Measurements from ENCODE around the gene SLC25A51.

The SLC25A51 gene

DNA sequence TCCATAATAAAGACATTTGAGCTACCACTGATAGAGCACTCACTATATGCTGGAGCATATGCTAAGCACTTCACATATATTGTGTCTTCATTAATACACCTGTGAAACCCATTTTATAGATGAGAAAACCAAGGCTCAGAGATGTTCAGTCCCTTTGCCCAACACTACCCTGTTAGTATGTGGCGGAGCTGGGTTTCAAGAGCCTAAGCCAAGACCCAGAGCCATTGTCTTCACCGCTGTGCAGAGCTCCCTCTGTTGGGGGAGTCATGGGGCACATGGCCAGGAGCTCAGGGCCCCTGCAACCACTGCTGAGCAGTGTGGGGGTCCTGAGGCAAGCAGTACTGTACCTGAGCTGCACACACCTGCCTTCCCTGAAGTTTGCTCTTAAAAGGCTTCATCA, 37.3 kb upstream of the SLC25A51 start (continued):
- TF ChIP-seq, protein P1, sequence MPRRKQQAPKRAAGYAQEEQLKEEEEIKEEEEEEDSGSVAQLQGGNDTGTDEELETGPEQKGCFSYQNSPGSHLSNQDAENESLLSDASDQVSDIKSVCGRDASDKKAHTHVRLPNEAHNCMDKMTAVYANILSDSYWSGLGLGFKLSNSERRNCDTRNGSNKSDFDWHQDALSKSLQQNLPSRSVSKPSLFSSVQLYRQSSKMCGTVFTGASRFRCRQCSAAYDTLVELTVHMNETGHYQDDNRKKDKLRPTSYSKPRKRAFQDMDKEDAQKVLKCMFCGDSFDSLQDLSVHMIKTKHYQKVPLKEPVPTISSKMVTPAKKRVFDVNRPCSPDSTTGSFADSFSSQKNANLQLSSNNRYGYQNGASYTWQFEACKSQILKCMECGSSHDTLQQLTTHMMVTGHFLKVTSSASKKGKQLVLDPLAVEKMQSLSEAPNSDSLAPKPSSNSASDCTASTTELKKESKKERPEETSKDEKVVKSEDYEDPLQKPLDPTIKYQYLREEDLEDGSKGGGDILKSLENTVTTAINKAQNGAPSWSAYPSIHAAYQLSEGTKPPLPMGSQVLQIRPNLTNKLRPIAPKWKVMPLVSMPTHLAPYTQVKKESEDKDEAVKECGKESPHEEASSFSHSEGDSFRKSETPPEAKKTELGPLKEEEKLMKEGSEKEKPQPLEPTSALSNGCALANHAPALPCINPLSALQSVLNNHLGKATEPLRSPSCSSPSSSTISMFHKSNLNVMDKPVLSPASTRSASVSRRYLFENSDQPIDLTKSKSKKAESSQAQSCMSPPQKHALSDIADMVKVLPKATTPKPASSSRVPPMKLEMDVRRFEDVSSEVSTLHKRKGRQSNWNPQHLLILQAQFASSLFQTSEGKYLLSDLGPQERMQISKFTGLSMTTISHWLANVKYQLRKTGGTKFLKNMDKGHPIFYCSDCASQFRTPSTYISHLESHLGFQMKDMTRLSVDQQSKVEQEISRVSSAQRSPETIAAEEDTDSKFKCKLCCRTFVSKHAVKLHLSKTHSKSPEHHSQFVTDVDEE (CRISPR knock-in tag; IDR thresholded peaks at IDR 0.05) = no peak
- TF ChIP-seq ZC3H10 (CRISPR knock-in tag; IDR thresholded peaks at IDR 0.05) (no peak), ESRRG (CRISPR knock-in tag; IDR thresholded peaks at IDR 0.05) (no peak), TCF4 (CRISPR knock-in tag; IDR thresholded peaks at IDR 0.05; ENCODE audit: borderline replicate concordance) (no peak), ARNTL (CRISPR knock-in tag; IDR thresholded peaks at IDR 0.05; ENCODE audit: borderline replicate concordance, low read depth) (no peak), ZFP3 (CRISPR knock-in tag; IDR thresholded peaks at IDR 0.05) (no peak), TOX (CRISPR knock-in tag; IDR thresholded peaks at IDR 0.05; ENCODE audit: borderline replicate concordance) (no peak)

DNA sequence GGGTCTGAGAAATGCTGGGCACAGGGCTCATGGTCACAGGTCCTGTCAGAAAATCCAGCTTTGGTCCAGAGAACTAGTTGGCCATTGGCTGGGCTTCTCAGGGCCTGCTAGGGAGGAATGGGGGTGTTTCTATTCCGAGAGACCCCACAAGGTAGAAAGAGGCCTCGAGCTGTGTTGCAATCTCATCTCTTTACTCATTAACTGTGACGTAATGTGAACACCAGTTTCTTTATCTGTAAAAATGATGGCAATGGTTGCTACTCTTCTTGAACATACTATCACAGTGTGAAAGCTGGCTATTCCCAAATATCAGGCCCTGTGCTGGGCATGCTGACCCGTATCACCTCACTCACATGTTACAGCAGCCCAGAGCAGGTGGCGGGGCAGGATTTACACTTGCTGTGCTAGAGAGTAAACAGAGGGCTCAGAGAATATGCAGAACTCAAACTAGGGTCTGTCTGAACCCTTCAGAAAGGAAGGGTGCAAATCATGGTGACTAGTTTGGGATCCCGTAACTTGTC, 35.7 kb upstream of the SLC25A51 start:
- TF ChIP-seq ZFP3 (CRISPR knock-in tag; IDR thresholded peaks at IDR 0.05) = no peak
- TF ChIP-seq ZNF70 (CRISPR knock-in tag; IDR thresholded peaks at IDR 0.05) = no peak
- no peak for TF ChIP-seq CSDC2 (CRISPR knock-in tag; IDR thresholded peaks at IDR 0.05)
- TF ChIP-seq, protein P2, sequence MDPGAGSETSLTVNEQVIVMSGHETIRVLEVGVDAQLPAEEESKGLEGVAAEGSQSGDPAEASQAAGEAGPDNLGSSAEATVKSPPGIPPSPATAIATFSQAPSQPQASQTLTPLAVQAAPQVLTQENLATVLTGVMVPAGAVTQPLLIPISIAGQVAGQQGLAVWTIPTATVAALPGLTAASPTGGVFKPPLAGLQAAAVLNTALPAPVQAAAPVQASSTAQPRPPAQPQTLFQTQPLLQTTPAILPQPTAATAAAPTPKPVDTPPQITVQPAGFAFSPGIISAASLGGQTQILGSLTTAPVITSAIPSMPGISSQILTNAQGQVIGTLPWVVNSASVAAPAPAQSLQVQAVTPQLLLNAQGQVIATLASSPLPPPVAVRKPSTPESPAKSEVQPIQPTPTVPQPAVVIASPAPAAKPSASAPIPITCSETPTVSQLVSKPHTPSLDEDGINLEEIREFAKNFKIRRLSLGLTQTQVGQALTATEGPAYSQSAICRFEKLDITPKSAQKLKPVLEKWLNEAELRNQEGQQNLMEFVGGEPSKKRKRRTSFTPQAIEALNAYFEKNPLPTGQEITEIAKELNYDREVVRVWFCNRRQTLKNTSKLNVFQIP (CRISPR knock-in tag; IDR thresholded peaks at IDR 0.05; ENCODE audit: borderline replicate concordance, low read depth) = no peak
- TF ChIP-seq ARNTL (CRISPR knock-in tag; IDR thresholded peaks at IDR 0.05; ENCODE audit: borderline replicate concordance, low read depth) = no peak
- no peak for TF ChIP-seq TCF4 (CRISPR knock-in tag; IDR thresholded peaks at IDR 0.05; ENCODE audit: borderline replicate concordance)
- no peak for ATAC-seq

DNA sequence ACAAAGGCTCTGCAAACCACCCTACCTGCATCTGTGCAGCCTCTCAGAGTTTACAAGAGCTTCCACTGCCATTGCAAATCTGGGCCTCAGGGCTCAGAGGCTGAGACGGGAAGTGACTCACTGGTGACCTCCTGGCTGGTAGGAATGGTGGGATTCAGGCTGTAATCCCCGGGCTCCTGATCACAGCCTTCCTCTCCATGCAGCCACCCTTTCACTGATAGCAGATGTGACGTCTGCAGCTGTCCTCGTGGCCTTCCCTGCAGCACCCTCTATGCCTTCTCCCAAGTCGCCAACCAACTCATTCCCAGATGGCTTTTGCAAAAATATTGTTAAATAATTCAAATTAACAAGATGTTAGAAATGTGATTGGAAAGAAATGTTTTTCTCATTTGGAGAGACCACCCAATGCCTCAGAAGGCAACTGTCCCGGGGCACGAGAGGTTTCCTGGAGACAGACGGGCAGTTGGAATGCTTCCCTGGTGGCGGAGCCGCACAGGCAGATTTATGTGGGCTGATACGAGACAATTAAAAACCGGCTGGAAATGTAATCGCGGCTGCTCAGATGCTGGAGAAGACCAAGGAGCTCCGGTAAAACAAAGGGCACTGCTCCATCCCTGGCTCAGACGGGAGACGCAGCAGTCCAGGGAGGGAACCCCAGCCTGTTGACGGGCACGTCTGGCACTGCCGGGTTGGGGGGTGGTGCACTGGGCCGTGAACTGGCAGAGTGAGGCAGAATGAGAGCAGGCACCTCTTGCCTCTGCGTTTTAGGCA, 34.4 kb upstream of the SLC25A51 start:
- TF ChIP-seq GLIS3 (CRISPR knock-in tag; IDR thresholded peaks at IDR 0.05) = no peak
- TF ChIP-seq ISL1 (CRISPR knock-in tag; IDR thresholded peaks at IDR 0.05) = peak; percentile 17; the same call in 1 of the 2 replicates
- TF ChIP-seq, protein P3, sequence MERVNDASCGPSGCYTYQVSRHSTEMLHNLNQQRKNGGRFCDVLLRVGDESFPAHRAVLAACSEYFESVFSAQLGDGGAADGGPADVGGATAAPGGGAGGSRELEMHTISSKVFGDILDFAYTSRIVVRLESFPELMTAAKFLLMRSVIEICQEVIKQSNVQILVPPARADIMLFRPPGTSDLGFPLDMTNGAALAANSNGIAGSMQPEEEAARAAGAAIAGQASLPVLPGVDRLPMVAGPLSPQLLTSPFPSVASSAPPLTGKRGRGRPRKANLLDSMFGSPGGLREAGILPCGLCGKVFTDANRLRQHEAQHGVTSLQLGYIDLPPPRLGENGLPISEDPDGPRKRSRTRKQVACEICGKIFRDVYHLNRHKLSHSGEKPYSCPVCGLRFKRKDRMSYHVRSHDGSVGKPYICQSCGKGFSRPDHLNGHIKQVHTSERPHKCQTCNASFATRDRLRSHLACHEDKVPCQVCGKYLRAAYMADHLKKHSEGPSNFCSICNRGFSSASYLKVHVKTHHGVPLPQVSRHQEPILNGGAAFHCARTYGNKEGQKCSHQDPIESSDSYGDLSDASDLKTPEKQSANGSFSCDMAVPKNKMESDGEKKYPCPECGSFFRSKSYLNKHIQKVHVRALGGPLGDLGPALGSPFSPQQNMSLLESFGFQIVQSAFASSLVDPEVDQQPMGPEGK (CRISPR knock-in tag; IDR thresholded peaks at IDR 0.05; ENCODE audit: borderline replicate concordance) = no peak
- TF ChIP-seq ZC3H10 (CRISPR knock-in tag; IDR thresholded peaks at IDR 0.05) = no peak
- no peak for TF ChIP-seq CSDC2 (CRISPR knock-in tag; IDR thresholded peaks at IDR 0.05)
- TF ChIP-seq ZNF8 (CRISPR knock-in tag; IDR thresholded peaks at IDR 0.05) = no peak
- TF ChIP-seq, protein P4, sequence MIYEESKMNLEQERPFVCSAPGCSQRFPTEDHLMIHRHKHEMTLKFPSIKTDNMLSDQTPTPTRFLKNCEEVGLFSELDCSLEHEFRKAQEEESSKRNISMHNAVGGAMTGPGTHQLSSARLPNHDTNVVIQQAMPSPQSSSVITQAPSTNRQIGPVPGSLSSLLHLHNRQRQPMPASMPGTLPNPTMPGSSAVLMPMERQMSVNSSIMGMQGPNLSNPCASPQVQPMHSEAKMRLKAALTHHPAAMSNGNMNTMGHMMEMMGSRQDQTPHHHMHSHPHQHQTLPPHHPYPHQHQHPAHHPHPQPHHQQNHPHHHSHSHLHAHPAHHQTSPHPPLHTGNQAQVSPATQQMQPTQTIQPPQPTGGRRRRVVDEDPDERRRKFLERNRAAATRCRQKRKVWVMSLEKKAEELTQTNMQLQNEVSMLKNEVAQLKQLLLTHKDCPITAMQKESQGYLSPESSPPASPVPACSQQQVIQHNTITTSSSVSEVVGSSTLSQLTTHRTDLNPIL (CRISPR knock-in tag; IDR thresholded peaks at IDR 0.05; ENCODE audit: low read depth) = no peak
- TF ChIP-seq PPARA (CRISPR knock-in tag; IDR thresholded peaks at IDR 0.05; ENCODE audit: borderline replicate concordance) = no peak
- TF ChIP-seq ZFP3 (CRISPR knock-in tag; IDR thresholded peaks at IDR 0.05) = peak; percentile 49; the same call in 1 of the 2 replicates
- peak; percentile 61 for TF ChIP-seq SNAI2 (CRISPR knock-in tag; IDR thresholded peaks at IDR 0.05)
- no peak for TF ChIP-seq OSR1 (CRISPR knock-in tag; IDR thresholded peaks at IDR 0.05)
- TF ChIP-seq ESRRG (CRISPR knock-in tag; IDR thresholded peaks at IDR 0.05) = no peak
- no peak for TF ChIP-seq ZNF70 (CRISPR knock-in tag; IDR thresholded peaks at IDR 0.05)
- TF ChIP-seq TOX (CRISPR knock-in tag; IDR thresholded peaks at IDR 0.05; ENCODE audit: borderline replicate concordance) = no peak
- no peak; the same call in 1 of the 2 replicates for TF ChIP-seq TCF4 (CRISPR knock-in tag; IDR thresholded peaks at IDR 0.05; ENCODE audit: borderline replicate concordance)
- TF ChIP-seq ARNTL (CRISPR knock-in tag; IDR thresholded peaks at IDR 0.05; ENCODE audit: borderline replicate concordance, low read depth) = no peak
- TF ChIP-seq, protein P1 (CRISPR knock-in tag; IDR thresholded peaks at IDR 0.05) = peak; percentile 43; the same call in 1 of the 2 replicates
- no peak for TF ChIP-seq BACH2 (CRISPR knock-in tag; IDR thresholded peaks at IDR 0.05; ENCODE audit: borderline replicate concordance)
- ATAC-seq = peak; percentile 72

Measured in SK-N-SH treated with all-trans-retinoic acid at 6 μM for 48 hours (cell line).